ENCODE data around the gene PRRT4.

- TF ChIP-seq ZNF8 (CRISPR knock-in tag; IDR thresholded peaks at IDR 0.05) (no peak), CSDC2 (CRISPR knock-in tag; IDR thresholded peaks at IDR 0.05) (no peak), ISL1 (CRISPR knock-in tag; IDR thresholded peaks at IDR 0.05) (no peak), ARNTL (CRISPR knock-in tag; IDR thresholded peaks at IDR 0.05; ENCODE audit: borderline replicate concordance, low read depth) (no peak), ZFP30 (CRISPR knock-in tag; IDR thresholded peaks at IDR 0.05) (no peak), RARB (CRISPR knock-in tag; IDR thresholded peaks at IDR 0.05) (no peak), TSHZ2 (CRISPR knock-in tag; IDR thresholded peaks at IDR 0.05) (no peak), PATZ1 (CRISPR knock-in tag; IDR thresholded peaks at IDR 0.05; ENCODE audit: borderline replicate concordance) (no peak), GLIS3 (CRISPR knock-in tag; IDR thresholded peaks at IDR 0.05) (no peak), ZFP3 (CRISPR knock-in tag; IDR thresholded peaks at IDR 0.05) (no peak)
These were observed 36.7 kb upstream of the PRRT4 start for GRCh38 chr7:128398016-128398840.

Measured in SK-N-SH treated with all-trans-retinoic acid at 6 μM for 48 hours (cell line).